ENCODE results near the gene PNLIPRP2. TPM values are rescaled to one million over a fixed set of nuclear protein-coding genes. Genes with fewer than 3 reads are reported as not detected.

PNLIPRP2 gene
- 1 to 10 TPM in 1 of 2 donors, not detected in 1; 1.0 TPM for total RNA-seq
- polyA plus RNA-seq = under 1 TPM; 0.06 to 0.08 TPM
- long read RNA-seq, donor 1 = 0 reads
- long read RNA-seq, donor 2 = 0 reads
- long read RNA-seq, donor 3 = 0 reads
- long read RNA-seq, donor 4 = 0 reads
- long read RNA-seq, donor 5 = 0 reads

- no peak for TF ChIP-seq CTCF (IDR thresholded peaks at IDR 0.05; ENCODE audit: control extremely low read depth, extremely low read depth)
- no peak for DNase-seq
- no peaks in the 10 kb centered on the region for H3K27me3 ChIP-seq (ENCODE audit: control insufficient read depth in 3 of 3, insufficient read depth in 3 of 3, low read length in 2 of 3)
- no peak within 1 kb of the TSS for H3K9ac ChIP-seq (ENCODE audit: insufficient read depth in 1 of 2, low read length in 2 of 2)
- H3K36me3 ChIP-seq (ENCODE audit: control insufficient read depth in 4 of 4, insufficient read depth in 4 of 4, low read length in 4 of 4) = no peaks in the 10 kb centered on the region
- H3K27ac ChIP-seq (ENCODE audit: low read depth in 1 of 2, low read length in 1 of 2) = no peak within 1 kb of the TSS
- no peaks in the 10 kb centered on the region for H3K4me1 ChIP-seq (ENCODE audit: control insufficient read depth in 5 of 5, insufficient read depth in 5 of 5, low read length in 5 of 5)
- ATAC-seq (ENCODE audit: insufficient read depth, low FRiP score) = peak; percentile 4
- peaks cover 0 to 2% (median 0%) of the 10 kb centered on the region in 4 donors for H3K9me3 ChIP-seq (ENCODE audit: control insufficient read depth in 4 of 4, insufficient read depth in 3 of 4, low read length in 3 of 4)
- no peak within 1 kb of the TSS for H3K4me3 ChIP-seq
- WGBS, 2 donors = 78 to 84% methylated on average over 20 of the region's 20 CpGs
Observed at GRCh38 chr10:116620423-116621400, at the start of gene PNLIPRP2. Gene PNLIPRP2, plus strand, starts transcription at chr10:116620953.

- H3K9me3 ChIP-seq (ENCODE audit: control insufficient read depth in 4 of 4, insufficient read depth in 3 of 4, low read length in 3 of 4) = no peaks in the 10 kb centered on the region
- TF ChIP-seq CTCF (IDR thresholded peaks at IDR 0.05; ENCODE audit: control extremely low read depth, extremely low read depth) = no peak
- WGBS, 2 donors = 87 to 90% methylated on average over 3 of the region's 3 CpGs
- H3K27me3 ChIP-seq (ENCODE audit: control insufficient read depth in 3 of 3, insufficient read depth in 3 of 3, low read length in 2 of 3) = no peaks in the 10 kb centered on the region
- H3K4me1 ChIP-seq (ENCODE audit: control insufficient read depth in 5 of 5, insufficient read depth in 5 of 5, low read length in 5 of 5) = no peaks in the 10 kb centered on the region
- H3K36me3 ChIP-seq (ENCODE audit: control insufficient read depth in 4 of 4, insufficient read depth in 4 of 4, low read length in 4 of 4) = no peaks in the 10 kb centered on the region
- H3K4me3 ChIP-seq = no peak overlapping the region
- ATAC-seq (ENCODE audit: insufficient read depth, low FRiP score) (no peak), DNase-seq (no peak)
- no peak overlapping the region for H3K27ac ChIP-seq (ENCODE audit: low read depth in 1 of 2, low read length in 1 of 2)
- H3K9ac ChIP-seq (ENCODE audit: insufficient read depth in 1 of 2, low read length in 2 of 2) = no peak overlapping the region
Observed at GRCh38 chr10:116574797-116575196, 46.0 kb upstream of the PNLIPRP2 start.

- no peaks in the 10 kb centered on the region for H3K36me3 ChIP-seq (ENCODE audit: control insufficient read depth in 4 of 4, insufficient read depth in 4 of 4, low read length in 4 of 4)
- no peaks in the 10 kb centered on the region for H3K27me3 ChIP-seq (ENCODE audit: control insufficient read depth in 3 of 3, insufficient read depth in 3 of 3, low read length in 2 of 3)
- DNase-seq (no peak), ATAC-seq (ENCODE audit: insufficient read depth, low FRiP score) (no peak)
- 91 to 95% methylated on average over 8 of the region's 8 CpGs for WGBS, 2 donors
- H3K9me3 ChIP-seq (ENCODE audit: control insufficient read depth in 4 of 4, insufficient read depth in 3 of 4, low read length in 3 of 4) = peaks cover 0 to 5% (median 0%) of the 10 kb centered on the region in 4 donors
- no peaks in the 10 kb centered on the region for H3K4me1 ChIP-seq (ENCODE audit: control insufficient read depth in 5 of 5, insufficient read depth in 5 of 5, low read length in 5 of 5)
- no peak overlapping the region for H3K9ac ChIP-seq (ENCODE audit: insufficient read depth in 1 of 2, low read length in 2 of 2)
- H3K27ac ChIP-seq (ENCODE audit: low read depth in 1 of 2, low read length in 1 of 2) = no peak overlapping the region
- H3K4me3 ChIP-seq = no peak overlapping the region
- no peak for TF ChIP-seq CTCF (IDR thresholded peaks at IDR 0.05; ENCODE audit: control extremely low read depth, extremely low read depth)
Observed at GRCh38 chr10:116587878-116588591, 32.7 kb upstream of the PNLIPRP2 start.
